Activated CD4-positive, alpha-beta T cell treated with anti-CD3 and anti-CD28 coated beads, Interleukin-2, amount 50 U/mL, for 48 hours (primary cell): ENCODE data around the gene PSMB4.

ENCODE experiments used
- DNase-seq, 2 experiments: peaks; one replicate each; pipeline ENCODE4 v3.0.0-alpha.2; 2020

PSMB4 gene

DNA sequence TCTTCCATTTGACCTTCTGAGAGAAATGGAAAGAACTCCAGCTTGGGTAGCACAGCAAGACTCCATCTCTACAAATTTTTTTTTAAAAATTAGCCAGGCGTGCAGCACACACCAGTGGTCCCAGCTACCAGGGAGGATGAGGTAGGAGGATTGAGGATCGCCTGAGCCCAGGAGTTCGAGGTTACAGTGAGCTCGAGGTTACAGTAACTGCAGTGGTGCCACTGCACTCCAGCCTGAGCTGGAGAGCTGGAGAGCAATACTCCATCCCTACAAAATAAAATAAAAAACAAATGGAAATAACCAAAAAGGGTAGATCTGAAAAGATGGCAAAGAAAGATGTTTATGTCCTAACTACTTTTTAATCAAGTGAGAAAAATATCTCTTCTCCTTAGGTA is 45.4 kb downstream of the PSMB4 start:
- no peak for DNase-seq

DNA sequence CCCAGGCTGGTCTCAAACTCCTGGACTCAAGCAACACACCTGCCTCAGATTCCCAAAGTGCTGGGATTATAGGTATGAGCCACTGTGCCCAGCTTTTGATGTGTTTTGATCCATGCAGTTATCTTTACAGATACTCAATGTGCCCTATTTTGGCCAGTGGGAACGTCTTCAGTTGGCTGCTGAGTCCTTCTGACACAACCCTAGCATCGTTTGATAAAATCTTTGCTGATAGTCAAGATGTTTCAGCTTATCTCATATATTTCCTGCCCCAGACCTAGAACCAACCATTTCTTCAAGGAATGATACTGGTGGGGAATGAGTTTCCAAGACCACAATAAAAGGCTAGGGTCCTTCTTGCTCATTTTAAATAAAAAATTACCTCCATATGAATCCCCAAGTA is 48.3 kb downstream of the PSMB4 start:
- no peak for DNase-seq
